ENCODE data around the gene MAP2K7. TPM values are rescaled to one million over a fixed set of nuclear protein-coding genes. Genes with fewer than 3 reads are reported as not detected.
"Not testable (repeated sequence)": the region's sequence is repeated elsewhere in the genome, so short reads cannot be mapped to it uniquely, and the experiment has no call there.

Gene MAP2K7
- total and polyA plus RNA-seq, 3 experiments from 2014 or later: 2.0 to 38.3 (median 35.9) TPM

- Mint-ChIP-seq H3K4me1 (no peaks in the 10 kb centered on the region), H3K27me3 (no peaks in the 10 kb centered on the region), H3K4me3 (no peak overlapping the region), H3K27ac (no peak overlapping the region), H3K9me3 (no peaks in the 10 kb centered on the region), H3K36me3 (peaks cover 0 to 4% (median 0%) of the 10 kb centered on the region in 3 donors)
- no peak overlapping the region for H3K27ac ChIP-seq (ENCODE audit: low read depth, low read length)
- H3K4me3 ChIP-seq (ENCODE audit: low read length): no peak overlapping the region
- no peaks in the 10 kb centered on the region for H3K36me3 ChIP-seq (ENCODE audit: insufficient read depth, low read length)
- POLR2A ChIA-PET: no interaction called here
- no peaks in the 10 kb centered on the region for H3K9me3 ChIP-seq (ENCODE audit: low read length)
- no peaks in the 10 kb centered on the region for H3K4me1 ChIP-seq (ENCODE audit: insufficient read depth, low read length)
- no peaks in the 10 kb centered on the region for H3K27me3 ChIP-seq (ENCODE audit: insufficient read depth, low read length, poor library complexity, severe bottlenecking)
- CTCF ChIA-PET: no interaction called here
- DNase-seq: no peak
These were observed 49.4 kb downstream of the MAP2K7 start for GRCh38 chr19:7953060-7953459.

GRCh38 chr19:7953576-7953975 is 49.9 kb downstream of the MAP2K7 start:
- H3K27me3 ChIP-seq (ENCODE audit: insufficient read depth, low read length, poor library complexity, severe bottlenecking): no peaks in the 10 kb centered on the region
- no peak overlapping the region for H3K4me3 Mint-ChIP-seq
- H3K9me3 Mint-ChIP-seq: no peaks in the 10 kb centered on the region
- ChIA-PET CTCF (interaction anchor here (1.4 kb wide), 1 partner anchor 9 kb away, joined by 6 read pairs; no protein-coding TSS in a partner anchor), POLR2A (no interaction called here)
- H3K9me3 ChIP-seq (ENCODE audit: low read length): no peaks in the 10 kb centered on the region
- no peak overlapping the region for H3K27ac ChIP-seq (ENCODE audit: low read depth, low read length)
- H3K4me3 ChIP-seq (ENCODE audit: low read length): no peak overlapping the region
- H3K36me3 Mint-ChIP-seq: peaks cover 0 to 8% (median 0%) of the 10 kb centered on the region in 3 donors
- H3K4me1 ChIP-seq (ENCODE audit: insufficient read depth, low read length): no peaks in the 10 kb centered on the region
- H3K4me1 Mint-ChIP-seq: no peaks in the 10 kb centered on the region
- DNase-seq: no peak
- no peak overlapping the region for H3K27ac Mint-ChIP-seq
- no peaks in the 10 kb centered on the region for H3K36me3 ChIP-seq (ENCODE audit: insufficient read depth, low read length)
- no peaks in the 10 kb centered on the region for H3K27me3 Mint-ChIP-seq

GRCh38 chr19:7955696-7956095 is 52.0 kb downstream of the MAP2K7 start:
- no peaks in the 10 kb centered on the region for H3K4me1 Mint-ChIP-seq
- H3K36me3 Mint-ChIP-seq: peaks cover 0 to 16% (median 0%) of the 10 kb centered on the region in 3 donors
- H3K36me3 ChIP-seq (ENCODE audit: insufficient read depth, low read length): no peaks in the 10 kb centered on the region
- H3K4me3 Mint-ChIP-seq: no peak overlapping the region
- H3K27me3 Mint-ChIP-seq: no peaks in the 10 kb centered on the region
- peak overlapping the region in 1 of 8 donors; percentile 77 for H3K27ac Mint-ChIP-seq
- ChIA-PET CTCF (no interaction called here), POLR2A (interaction anchor here (0.7 kb wide), 1 partner anchor 443 kb away, joined by 9 read pairs; no protein-coding TSS in a partner anchor)
- no peaks in the 10 kb centered on the region for H3K4me1 ChIP-seq (ENCODE audit: insufficient read depth, low read length)
- DNase-seq: no peak
- no peak overlapping the region for H3K4me3 ChIP-seq (ENCODE audit: low read length)
- no peak overlapping the region for H3K27ac ChIP-seq (ENCODE audit: low read depth, low read length)
- no peaks in the 10 kb centered on the region for H3K27me3 ChIP-seq (ENCODE audit: insufficient read depth, low read length, poor library complexity, severe bottlenecking)
- no peaks in the 10 kb centered on the region for H3K9me3 ChIP-seq (ENCODE audit: low read length)
- no peaks in the 10 kb centered on the region for H3K9me3 Mint-ChIP-seq

GRCh38 chr19:7959211-7959610 is 55.5 kb downstream of the MAP2K7 start:
- ChIA-PET POLR2A (no interaction called here), CTCF (interaction anchor here (1.3 kb wide), 1 partner anchor 15 kb away, joined by 5 read pairs; the partner anchor contains the start of gene TIMM44)
- H3K4me3 Mint-ChIP-seq: no peak overlapping the region
- no peaks in the 10 kb centered on the region for H3K4me1 Mint-ChIP-seq
- H3K27me3 Mint-ChIP-seq: no peaks in the 10 kb centered on the region
- no peaks in the 10 kb centered on the region for H3K9me3 Mint-ChIP-seq
- DNase-seq: no peak
- H3K27ac ChIP-seq (ENCODE audit: low read depth, low read length): no peak overlapping the region
- peak overlapping the region in 1 of 8 donors; percentile 73 for H3K27ac Mint-ChIP-seq
- no peaks in the 10 kb centered on the region for H3K27me3 ChIP-seq (ENCODE audit: insufficient read depth, low read length, poor library complexity, severe bottlenecking)
- no peaks in the 10 kb centered on the region for H3K4me1 ChIP-seq (ENCODE audit: insufficient read depth, low read length)
- H3K4me3 ChIP-seq (ENCODE audit: low read length): no peak overlapping the region
- H3K36me3 Mint-ChIP-seq: peaks cover 4 to 43% (median 4%) of the 10 kb centered on the region in 3 donors
- H3K9me3 ChIP-seq (ENCODE audit: low read length): no peaks in the 10 kb centered on the region
- peaks cover 5% of the 10 kb centered on the region for H3K36me3 ChIP-seq (ENCODE audit: insufficient read depth, low read length)

GRCh38 chr19:7961082-7961481 is 57.4 kb downstream of the MAP2K7 start:
- H3K27me3 ChIP-seq (ENCODE audit: insufficient read depth, low read length, poor library complexity, severe bottlenecking); DNase-seq; H3K27ac Mint-ChIP-seq; H3K4me3 Mint-ChIP-seq; H3K9me3 ChIP-seq (ENCODE audit: low read length); H3K4me1 Mint-ChIP-seq; H3K4me3 ChIP-seq (ENCODE audit: low read length); POLR2A ChIA-PET; H3K36me3 ChIP-seq (ENCODE audit: insufficient read depth, low read length); H3K27ac ChIP-seq (ENCODE audit: low read depth, low read length); H3K4me1 ChIP-seq (ENCODE audit: insufficient read depth, low read length); H3K9me3 Mint-ChIP-seq; CTCF ChIA-PET; H3K27me3 Mint-ChIP-seq: not testable (repeated sequence)
- peaks cover 4 to 57% (median 4%) of the 10 kb centered on the region in 3 donors for H3K36me3 Mint-ChIP-seq

- no peak overlapping the region for H3K4me3 Mint-ChIP-seq
- DNase-seq: no peak
These were observed 58.4 kb downstream of the MAP2K7 start for GRCh38 chr19:7961920-7962626.

GRCh38 chr19:7962644-7963268 is 59.1 kb downstream of the MAP2K7 start:
- no peak for DNase-seq
- ChIA-PET CTCF (no interaction called here), POLR2A (no interaction called here)
- Mint-ChIP-seq H3K27me3 (peaks cover 0 to 1% of the 10 kb centered on the region in 2 donors), H3K9me3 (no peaks in the 10 kb centered on the region), H3K4me3 (no peak overlapping the region), H3K36me3 (peaks cover 4 to 71% (median 7%) of the 10 kb centered on the region in 3 donors), H3K27ac (peak overlapping the region in 1 of 8 donors; percentile 38), H3K4me1 (no peaks in the 10 kb centered on the region)
- Histone ChIP-seq H3K27me3 (ENCODE audit: insufficient read depth, low read length, poor library complexity, severe bottlenecking) (no peaks in the 10 kb centered on the region), H3K4me1 (ENCODE audit: insufficient read depth, low read length) (no peaks in the 10 kb centered on the region), H3K36me3 (ENCODE audit: insufficient read depth, low read length) (peaks cover 5% of the 10 kb centered on the region), H3K4me3 (ENCODE audit: low read length) (no peak overlapping the region), H3K27ac (ENCODE audit: low read depth, low read length) (no peak overlapping the region), H3K9me3 (ENCODE audit: low read length) (no peaks in the 10 kb centered on the region)

More at GRCh38 chr19:7961920-7962626, 58.4 kb downstream of the MAP2K7 start:
- Histone ChIP-seq H3K27me3 (ENCODE audit: insufficient read depth, low read length, poor library complexity, severe bottlenecking) (no peaks in the 10 kb centered on the region), H3K9me3 (ENCODE audit: low read length) (no peaks in the 10 kb centered on the region), H3K36me3 (ENCODE audit: insufficient read depth, low read length) (peaks cover 5% of the 10 kb centered on the region), H3K4me3 (ENCODE audit: low read length) (no peak overlapping the region), H3K4me1 (ENCODE audit: insufficient read depth, low read length) (no peaks in the 10 kb centered on the region), H3K27ac (ENCODE audit: low read depth, low read length) (no peak overlapping the region)
- H3K27me3 Mint-ChIP-seq: peaks cover 0 to 1% of the 10 kb centered on the region in 2 donors
- ChIA-PET POLR2A (no interaction called here), CTCF (no interaction called here)
- H3K36me3 Mint-ChIP-seq: peaks cover 4 to 66% (median 7%) of the 10 kb centered on the region in 3 donors
- no peaks in the 10 kb centered on the region for H3K4me1 Mint-ChIP-seq
- H3K27ac Mint-ChIP-seq: peak overlapping the region in 1 of 8 donors; percentile 56
- H3K9me3 Mint-ChIP-seq: no peaks in the 10 kb centered on the region

- Histone ChIP-seq H3K27me3 (ENCODE audit: insufficient read depth, low read length, poor library complexity, severe bottlenecking) (no peaks in the 10 kb centered on the region), H3K4me3 (ENCODE audit: low read length) (no peak overlapping the region), H3K27ac (ENCODE audit: low read depth, low read length) (no peak overlapping the region), H3K36me3 (ENCODE audit: insufficient read depth, low read length) (peaks cover 5% of the 10 kb centered on the region), H3K9me3 (ENCODE audit: low read length) (no peaks in the 10 kb centered on the region), H3K4me1 (ENCODE audit: insufficient read depth, low read length) (no peaks in the 10 kb centered on the region)
- DNase-seq: no peak
- Mint-ChIP-seq H3K27me3 (peaks cover 0 to 1% of the 10 kb centered on the region in 2 donors), H3K27ac (no peak overlapping the region), H3K36me3 (peaks cover 4 to 72% (median 7%) of the 10 kb centered on the region in 3 donors), H3K4me1 (no peaks in the 10 kb centered on the region), H3K9me3 (no peaks in the 10 kb centered on the region), H3K4me3 (no peak overlapping the region)
- ChIA-PET CTCF (interaction anchor here (1.0 kb wide), 1 partner anchor 19 kb away, joined by 3 read pairs; no protein-coding TSS in a partner anchor), POLR2A (no interaction called here)
These were observed 59.9 kb downstream of the MAP2K7 start for GRCh38 chr19:7963566-7963965.

Data from CD8-positive, alpha-beta memory T cell (primary cell).